Hepatic stellate cell (primary cell): ENCODE data around the gene COBL.

Source experiments
- DNase-seq: peaks from one replicate; pipeline ENCODE4 v3.0.0; 2011; ENCODE audit warnings: low spot score

COBL gene

DNA sequence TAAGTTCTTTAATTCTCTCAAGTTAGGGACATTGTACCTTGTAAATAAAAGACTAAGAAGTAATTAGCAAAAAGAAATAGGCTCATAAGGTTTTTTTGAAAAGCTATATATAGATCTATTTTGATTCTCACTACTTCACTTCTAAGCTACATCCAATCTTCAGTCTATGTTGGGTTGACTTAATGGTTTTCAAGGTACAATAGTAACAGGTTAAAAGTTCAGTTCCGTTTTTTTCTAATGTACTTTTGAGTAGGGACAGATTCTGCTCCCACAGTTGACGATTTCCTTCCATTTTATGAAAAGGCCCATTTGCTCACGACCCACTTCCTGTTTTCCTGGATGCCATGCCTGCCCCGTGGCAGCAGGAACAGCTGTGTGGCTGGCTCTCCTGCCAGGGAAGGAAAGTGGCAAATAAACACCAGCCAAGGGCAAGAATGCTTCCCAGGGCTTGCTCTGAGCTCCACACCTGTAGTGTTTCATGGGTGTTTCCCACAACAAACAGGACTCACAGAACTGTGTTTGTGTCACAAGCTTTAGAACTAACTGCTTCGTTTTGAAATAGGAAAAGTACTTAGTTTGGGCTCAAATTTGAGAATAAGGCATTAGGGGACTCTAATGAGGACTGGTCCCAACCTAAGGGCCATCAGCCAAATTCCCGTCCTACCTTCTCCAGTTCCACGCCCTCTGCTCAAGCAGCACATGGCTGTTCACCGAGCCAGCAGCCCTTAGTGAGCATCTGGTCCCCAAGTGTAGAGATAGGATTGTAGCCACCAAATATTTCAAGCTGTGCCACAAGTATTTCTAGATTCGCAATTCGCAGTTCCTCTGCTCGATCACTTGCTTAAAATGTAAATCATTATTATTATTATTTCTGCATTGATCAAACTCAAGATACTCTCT, 240.7 kb downstream of the COBL start:
- no peak for DNase-seq

DNA sequence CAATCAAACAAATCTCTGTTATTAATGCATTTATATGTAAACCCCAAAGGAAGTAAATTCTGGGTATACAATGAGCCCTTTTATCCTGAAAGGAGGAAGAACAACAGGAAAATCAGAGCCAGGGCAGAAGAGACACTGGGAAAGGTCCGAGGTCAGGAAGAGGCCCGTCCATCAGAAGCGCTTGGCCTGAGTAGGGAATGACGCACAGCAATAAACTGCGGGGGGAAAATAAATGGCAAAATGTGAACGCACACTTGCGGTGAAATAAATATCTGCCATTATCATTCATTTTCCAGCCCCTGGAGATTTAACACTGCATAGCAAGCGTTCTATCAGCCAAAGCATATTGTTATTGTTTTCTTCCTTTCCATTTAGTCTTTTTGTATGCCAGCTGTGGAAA, 243.4 kb downstream of the COBL start:
- DNase-seq: no peak

DNA sequence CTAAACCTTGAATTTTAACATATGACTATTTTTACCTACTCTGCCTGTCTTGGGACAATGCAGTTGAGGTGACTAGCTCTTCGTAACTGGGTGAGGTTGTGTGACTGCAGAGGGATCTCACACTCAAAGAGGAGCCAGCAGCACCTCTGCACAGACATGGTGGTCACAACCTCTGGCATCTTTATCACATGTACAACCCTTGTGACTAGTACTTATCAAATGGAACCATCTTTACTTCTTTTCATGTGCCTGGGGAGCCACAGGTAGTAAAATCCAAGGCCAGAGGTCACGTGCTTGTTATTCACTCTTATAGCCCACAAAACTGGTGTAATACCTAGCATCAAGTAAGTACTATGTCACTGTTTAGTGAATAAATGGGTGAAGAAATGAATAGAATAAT, 244.3 kb downstream of the COBL start:
- DNase-seq: no peak

DNA sequence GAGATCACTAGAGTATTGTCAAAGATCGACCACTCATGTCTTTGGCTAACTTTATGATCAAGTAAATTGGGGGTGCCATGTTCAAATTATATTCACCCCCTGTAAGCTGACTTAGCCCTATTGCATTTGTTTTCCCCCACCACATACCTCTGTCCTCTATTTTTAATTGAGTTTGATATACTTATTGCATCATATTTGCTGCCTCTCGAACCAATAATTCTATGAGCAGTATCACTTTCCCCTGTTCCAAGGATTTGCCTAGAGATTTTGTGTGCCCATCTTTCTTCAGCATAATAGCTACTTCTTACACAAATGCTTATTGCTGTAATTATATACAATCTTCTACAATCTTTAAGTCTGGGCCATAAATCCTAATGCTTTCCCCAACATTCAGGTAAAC, 245.2 kb downstream of the COBL start:
- no peak for DNase-seq

DNA sequence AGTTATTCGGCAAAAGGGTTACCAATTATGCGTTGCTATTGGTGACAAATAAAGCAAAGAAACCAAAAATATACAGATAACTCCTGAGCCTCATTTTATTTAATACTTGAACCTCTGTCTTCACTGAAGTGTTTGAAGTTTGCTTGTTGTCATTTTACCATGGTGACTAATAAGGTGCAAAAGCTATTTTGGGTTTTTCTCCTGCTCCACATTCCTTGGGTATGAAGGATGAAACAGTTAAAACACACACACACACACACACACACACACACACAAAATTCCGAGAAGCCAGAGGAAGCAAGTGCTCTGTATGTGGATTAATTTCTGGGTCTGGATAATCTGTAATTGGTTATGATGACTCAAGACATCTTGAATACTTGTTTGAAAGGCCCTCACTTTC, 246.5 kb downstream of the COBL start:
- no peak for DNase-seq

DNA sequence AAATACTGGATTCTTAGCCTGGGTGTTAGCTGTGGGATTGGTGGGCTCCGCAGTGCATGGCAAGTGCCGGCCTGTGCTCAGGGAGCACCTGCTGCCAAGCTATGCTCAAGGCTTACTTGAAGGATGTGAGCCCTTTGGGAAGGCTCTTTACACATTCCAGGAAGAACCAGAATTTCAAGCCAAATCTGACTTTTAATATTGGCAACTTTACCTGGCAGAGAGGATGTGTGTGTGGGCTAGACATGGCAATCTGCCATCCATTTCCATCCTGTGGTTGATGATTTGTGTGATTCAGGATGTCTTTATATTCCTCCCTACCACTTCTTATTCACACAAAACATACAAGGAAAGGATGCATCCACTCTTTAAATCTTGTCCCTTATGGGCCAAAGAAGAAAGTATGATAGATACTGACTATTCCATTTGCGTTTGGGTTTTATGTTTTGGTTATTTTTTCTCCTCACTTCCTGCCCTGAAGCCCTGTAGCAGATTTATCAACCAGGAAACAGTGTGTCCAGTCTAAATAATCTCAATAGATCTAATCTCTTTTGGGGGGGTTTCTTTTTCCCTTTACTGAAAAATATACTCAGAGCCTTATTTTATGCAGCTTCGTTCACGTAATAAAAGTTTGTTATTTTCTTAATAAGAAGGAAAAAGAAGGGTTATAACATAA, 247.1 kb downstream of the COBL start:
- DNase-seq: no peak

DNA sequence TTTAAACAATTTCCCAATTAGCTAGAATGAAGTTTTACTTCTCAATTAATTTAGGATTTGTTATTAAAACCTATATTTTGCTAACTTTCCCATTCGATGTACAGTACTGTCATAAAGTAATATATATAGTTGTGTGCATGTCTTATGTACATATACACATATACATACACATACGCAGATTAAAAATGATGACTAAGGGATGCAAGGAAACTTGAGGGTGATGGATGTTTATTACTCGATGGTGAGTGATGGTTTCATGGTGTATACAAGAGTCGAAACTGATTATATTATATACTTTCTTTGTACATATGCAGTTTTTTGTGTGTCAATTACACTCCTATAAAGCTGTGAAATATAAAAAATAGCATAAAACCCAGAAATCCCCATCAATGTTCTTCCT, 248.2 kb downstream of the COBL start:
- no peak for DNase-seq

DNA sequence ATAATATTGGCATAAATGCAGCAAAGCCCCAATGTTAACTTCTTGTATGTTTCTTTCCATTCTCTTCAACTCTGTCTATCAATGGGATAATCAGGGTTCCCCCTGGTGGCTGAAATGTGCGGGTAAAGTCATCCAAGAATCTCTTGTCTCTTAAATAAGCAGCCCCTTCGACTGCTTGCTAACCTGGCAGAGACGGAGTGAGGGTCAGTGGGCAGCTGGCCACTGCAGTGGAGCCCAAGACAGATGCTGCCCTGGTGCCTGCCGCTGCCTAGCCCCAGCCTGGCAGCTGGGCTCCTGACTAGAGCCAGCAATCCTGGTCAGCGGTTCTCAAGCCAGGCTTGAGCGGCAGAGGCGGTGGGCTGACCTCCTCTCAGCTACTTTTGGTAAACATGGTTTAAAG, 248.9 kb downstream of the COBL start:
- peak; percentile 62 for DNase-seq

DNA sequence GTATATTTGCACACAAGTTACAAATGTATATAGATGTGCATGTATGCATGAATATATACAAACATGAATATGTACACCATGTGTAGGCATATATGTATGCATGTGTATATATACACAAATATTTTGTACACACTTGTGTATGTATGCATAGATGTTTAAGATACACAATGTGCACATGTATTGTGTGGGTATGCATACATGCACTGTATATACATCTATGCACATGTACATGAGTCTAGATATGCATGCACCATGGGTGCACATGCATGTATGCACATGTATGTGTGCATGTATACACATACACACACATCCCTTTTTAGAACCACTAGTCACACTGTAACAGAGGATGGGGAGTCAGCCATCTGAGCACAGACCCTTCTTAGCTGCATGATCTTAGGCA, 249.4 kb downstream of the COBL start:
- DNase-seq: no peak

DNA sequence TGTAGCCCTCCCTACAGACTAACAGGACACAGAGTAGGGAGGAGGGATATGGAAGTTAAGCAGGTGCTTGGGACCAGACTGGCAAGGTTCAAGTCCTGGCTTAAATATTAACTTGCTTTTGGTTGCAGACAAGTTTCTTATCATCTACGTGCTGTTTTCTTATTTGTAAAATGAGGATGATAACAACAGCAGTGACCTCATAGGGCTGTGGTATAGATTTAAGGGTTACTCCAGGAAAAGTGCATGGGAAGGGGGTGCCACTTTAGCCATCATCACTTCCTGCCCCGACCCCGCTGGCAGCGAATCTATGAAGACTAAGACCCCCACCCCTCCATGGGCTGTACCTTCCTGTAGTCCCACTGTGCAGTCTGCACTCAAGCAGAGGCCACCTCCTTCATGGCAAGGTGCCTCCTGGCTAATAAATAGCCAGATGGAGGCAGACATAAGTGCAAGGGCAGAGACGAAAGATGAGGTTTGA, 250.2 kb downstream of the COBL start:
- DNase-seq: no peak

DNA sequence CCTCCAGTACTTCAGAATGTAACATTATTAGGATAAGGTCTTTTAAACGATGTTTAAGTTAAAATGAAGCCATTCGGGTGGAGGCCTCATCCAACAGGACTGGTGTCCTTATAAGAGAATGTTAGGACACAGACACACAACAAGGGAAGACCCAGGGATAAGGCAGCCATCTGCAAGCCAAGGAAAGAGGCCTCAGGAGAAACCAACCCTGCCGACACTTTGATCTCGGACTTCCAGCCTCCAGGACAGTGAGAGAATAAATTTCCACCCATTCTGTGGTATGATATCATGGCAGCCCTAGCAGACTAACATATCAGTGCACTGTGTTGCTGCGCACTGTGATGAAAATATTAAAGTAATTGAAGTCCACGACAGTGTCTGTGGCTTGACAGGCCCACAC, 250.8 kb downstream of the COBL start:
- no peak for DNase-seq

DNA sequence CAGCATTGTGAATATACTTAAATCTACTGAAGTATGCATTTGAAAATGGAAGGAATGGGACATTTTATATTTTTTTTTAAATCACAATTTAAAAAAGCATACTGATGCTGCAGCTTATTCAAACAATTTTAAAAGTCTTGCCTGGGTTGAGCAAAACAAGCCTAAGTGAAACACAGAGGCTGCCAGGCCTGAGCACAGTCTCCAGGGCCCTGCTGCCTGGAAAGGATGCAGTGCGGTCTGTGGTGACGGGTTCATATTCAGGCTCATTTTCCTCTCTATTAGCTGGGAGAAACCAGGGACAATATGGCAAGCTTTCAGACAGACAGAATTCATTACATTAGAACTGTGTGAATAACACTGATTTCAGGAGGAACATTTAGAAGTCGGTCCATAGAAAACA, 251.9 kb downstream of the COBL start:
- no peak for DNase-seq

DNA sequence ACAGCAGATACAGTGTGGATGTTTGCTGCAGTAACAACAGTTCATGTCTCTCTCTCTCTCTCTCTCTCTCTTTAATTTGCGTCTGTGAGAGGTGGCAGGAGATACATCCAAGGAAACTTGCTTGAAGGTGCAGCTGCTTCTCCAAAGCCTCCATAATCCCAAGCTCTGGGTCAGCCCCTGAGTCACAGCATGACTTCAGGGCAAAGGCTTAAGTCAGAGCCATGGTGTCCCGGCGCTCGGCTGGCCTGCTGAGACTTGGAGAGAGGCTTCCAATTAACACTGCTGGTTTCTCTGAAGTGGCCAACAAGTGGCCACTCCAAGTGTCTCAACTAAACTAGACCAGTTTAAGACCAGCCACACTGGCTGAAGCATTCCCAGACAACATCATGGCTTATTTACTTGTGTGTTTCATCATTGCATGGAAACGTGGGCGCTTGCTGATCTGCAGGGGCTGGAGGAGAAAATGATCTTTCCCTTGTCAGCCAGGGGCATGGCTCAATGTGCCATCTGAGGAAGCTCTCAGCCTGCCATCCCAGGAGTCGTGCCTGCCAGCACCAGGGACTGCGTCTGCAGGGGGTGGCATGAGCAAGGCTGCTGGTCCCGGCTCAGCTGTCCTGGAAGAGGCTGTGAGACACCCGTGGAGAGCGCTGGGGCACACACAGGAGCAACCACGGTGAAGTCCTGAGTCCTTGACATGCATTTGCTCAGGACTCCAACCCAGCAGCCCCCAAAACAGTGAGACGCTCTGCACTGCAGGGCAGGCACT, 254.2 kb downstream of the COBL start:
- DNase-seq: no peak

DNA sequence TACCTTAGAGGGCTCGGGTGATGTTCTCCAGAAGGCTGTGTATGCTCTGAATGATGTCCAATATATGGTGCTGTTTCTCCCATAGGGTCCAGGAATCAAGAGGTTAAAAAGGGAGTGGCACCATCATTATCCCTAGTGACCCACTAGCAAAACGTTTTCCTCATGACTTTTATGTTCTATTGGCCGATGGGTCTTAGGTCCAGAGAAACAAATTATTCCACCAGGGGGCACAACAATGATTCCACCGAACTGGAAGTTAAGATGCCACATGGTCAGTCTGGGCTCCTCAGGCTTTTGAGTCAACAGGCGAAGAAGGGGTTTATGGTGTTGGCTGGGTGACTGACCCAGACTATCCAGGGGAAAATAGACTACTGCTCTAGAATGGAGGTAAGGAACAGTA, 256.1 kb downstream of the COBL start:
- DNase-seq: no peak

DNA sequence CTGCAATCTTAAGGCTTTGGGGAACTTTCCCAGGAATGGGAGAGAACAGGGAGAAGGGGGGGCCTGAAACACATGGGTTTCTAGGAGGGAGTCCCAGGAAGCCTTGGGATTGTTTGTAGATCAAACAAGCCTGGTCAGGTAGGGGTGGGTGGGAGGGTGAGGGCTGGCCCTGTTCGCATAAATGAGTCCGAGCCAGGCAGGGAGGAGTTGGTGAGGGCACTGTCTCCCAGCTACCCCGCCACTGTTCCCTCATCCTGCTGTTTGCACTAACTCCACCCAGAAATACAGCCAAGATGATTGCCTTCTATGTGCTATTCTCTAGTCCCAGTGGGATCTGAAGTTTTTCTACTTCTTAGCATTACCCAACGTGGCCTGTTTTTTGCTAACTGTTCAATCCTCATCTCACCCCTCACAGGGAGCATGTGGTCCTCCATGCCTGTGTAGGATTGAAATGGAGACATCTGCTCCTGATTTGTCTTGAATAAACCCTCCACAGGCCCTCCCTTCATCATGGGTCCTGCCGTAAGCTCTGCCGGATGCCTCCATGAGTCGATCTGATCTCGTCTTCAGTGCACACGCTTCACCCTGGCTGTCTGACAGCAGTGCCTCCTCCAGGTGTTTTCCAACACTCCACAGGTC, 257.0 kb downstream of the COBL start:
- DNase-seq: no peak

DNA sequence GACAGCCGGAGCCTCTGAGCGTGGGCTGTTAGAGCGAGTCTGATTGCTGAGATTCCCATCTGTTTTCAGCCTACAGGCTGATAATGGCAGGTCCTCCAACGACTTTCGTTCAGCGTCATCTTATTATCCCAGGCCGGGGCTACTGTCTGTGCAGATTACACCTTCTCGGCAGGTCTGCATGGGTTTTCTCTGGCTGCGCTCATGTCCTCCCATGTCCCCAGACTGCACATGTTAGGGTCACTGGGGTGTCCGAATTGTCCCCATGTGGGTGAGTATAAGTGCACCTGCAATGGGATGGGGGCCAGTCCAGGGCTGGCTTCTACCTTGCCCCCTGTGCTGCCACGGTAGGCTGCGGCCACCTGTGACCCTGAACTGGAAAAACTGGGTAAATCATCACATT, 257.8 kb downstream of the COBL start:
- DNase-seq: no peak

DNA sequence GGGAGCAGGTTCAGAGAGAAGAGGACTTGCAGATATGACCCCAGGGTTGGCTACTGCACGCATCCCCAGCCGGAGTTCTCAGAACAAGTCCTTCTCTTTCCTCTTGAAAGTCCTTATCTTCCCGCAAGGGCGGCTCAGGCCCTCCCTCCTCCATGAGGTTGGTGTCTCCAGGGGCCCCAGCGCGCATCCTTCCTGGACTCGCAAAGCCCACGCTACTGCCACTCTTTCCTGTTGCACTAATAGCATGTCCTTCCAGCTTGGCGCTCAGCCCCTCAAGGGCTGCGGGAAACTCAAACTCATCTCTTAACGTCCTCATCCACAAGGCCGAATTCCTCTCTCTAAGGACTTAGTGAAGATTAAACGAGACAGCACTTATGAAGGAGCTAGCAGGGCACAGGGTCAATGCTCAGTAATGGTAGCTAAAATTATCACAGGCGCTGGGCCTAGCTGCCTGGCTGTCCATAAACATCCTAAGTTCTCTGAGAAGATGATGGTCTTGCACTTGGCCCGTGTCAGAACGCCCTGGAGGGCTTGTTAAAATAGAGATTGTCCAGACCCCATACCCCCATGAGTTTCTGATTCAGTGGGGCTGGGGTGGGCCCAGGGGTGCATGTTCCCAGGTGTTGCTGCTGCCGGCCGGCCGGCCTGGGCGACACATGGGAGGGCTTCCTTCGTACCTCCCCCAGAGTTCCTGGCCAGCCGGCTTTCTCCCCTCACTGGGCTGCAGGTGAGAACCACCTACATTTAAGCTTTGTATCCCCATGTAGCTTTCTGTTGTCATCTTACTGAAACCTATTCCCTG, 261.4 kb downstream of the COBL start:
- no peak for DNase-seq

DNA sequence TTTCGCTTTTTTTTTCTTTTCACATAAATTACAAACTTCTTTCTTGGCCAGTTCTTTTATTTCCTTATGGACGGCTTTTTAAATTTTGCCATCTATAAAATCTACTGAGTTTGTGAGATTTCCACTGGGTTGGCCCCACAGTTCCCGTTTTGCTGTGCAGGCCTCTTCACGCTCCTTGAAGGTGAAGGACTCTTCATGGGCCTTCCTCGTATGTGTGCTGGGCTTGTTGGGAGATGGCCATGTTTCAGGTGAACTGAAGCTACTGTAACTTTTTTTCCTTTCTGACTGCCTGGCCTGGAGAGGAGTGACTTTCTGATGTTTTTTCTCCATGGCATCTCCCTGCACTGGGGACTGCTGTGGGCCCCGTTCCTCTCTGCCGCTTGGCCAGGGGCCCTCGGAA, 262.4 kb downstream of the COBL start:
- DNase-seq: no peak

DNA sequence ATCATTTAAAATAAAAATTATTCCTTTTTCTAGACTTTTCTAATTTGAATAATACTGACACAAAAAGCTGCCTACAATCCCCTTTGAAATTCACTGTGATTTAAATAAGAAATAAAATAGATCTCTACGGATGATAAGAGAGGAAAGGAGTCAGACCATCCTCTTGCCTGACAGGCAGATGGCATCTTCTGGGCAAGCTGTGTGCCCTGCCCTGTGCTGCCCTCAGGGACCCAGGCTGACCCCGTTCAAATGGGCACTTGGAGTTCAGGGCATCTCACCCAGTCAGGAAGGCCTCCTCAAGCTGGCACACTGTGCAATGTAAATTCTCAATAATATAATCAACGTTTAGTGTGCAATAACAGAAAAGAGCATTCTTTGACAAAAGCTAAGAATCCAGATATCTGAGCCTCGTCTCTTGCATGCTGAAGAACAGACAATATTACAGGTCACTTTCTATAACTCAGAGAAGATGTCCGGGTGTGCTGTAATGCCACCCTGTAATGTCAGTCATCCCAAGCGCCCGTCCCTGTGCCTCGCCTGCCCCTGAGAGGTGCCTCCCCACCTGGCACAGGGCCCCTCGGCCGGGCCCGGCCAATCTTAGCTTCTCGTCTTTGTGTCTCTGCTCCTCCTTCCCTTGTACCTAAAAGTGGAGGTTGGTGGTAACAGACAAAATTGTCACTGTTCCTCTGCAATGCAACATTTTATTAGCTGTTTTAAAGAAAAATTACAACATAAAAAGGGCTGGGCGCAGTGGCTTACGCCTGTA, 263.3 kb downstream of the COBL start:
- no peak for DNase-seq

DNA sequence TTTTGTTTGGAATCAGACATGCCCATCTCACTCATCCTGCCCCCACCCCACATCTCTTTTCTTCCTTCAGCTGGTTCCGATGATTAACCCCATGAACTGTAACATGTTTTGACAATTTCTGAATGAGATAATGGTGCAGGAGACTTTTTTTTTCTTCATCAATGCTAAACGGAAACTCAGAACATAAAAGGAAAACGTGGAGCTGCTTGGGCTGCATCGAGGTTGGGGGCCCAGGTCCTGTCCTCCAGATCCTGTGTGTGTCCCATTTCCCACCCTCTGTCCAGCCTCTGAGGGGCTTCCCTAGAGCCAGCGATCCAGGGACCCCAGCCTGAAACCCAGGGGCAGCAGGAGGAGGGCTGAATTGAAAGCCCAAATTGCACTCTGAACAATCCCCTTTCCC, 270.1 kb downstream of the COBL start:
- DNase-seq: no peak

DNA sequence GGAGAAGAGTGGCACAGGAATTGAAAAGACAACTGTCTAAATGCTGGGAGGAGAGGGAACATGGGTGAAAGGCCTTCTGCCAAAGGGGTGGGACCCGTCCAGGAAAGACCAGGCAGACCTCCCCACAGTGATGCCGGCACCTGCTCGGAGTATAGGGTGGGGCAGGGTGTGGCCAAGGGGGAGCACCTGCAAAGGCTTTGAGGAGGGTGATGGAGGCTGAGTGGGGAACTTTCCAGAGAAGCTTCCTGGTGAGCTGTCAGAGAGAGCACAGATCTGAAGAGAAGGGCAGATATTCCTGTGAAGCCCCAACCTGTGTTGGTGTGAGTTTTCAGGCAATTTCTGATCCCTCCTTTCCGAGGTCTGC, 270.5 kb downstream of the COBL start:
- DNase-seq: no peak
